Right ventricle myocardium inferior (tissue), 1 donor: ENCODE data around the gene CDC26. TPM values are rescaled to one million over a fixed set of nuclear protein-coding genes. Genes with fewer than 3 reads are reported as not detected.

Source experiments
- ATAC-seq: fragments of 200-7000 bp; cut with Tn5 transposase; one replicate; pipeline ENCODE4 v1.9.1; 2020; ENCODE audit warnings: mild to moderate bottlenecking, moderate library complexity
- DNase-seq: peaks from one replicate; pipeline ENCODE4 v3.0.0; 2021; ENCODE audit errors: missing footprints
- intact Hi-C: fragments of 100-400 bp; cut with DNase I; formaldehyde crosslinking; loops from one replicate; pipeline ENCODE4 v1.11.0; 2022
- long read RNA-seq: library from polyadenylated mRNA; unstranded; transcript quantifications from one replicate; pipeline ENCODE4 v2.0.0, GENCODE V29; 2021
- total RNA-seq: library from RNA; stranded (reverse); fragmentation: NEBNext Ultra II Directional; extraction: Animal tissue kit (Norgen Biotek cat#: 25700); gene quantifications from one replicate; pipeline ENCODE4 v1.2.1, GENCODE V29; 2021
- donor health status: DM: no; HTN: yes; CAD: no; lungs with severe emphysema.

The CDC26 gene
- total RNA-seq, result 38.3 TPM
- long read RNA-seq, transcript CDC26-201 (4 exons, 872 nt), result major isoform, 18 of 23 reads
- long read RNA-seq, partial matches to known transcripts, result 1 of 23 reads
- long read RNA-seq, other reads (novel, unspliced or antisense), result 3 of 23 reads

- intact Hi-C loops, result loop anchor here (2.0 to 10.0 kb wide), 4 partner anchors 55 to 379 kb away; partner anchors contain the start of genes ALAD, FKBP15 and SLC31A1
- DNase-seq (peak; percentile 98), ATAC-seq (peak; percentile 97)
Observed at GRCh38 chr9:113275157-113276131, at the start of gene CDC26, which contains the start of gene PRPF4. CDC26 (minus strand) TSS chr9:113275572; CDS start chr9:113272507, 3,065 bp downstream. PRPF4 (plus strand) TSS chr9:113275658; CDS start chr9:113275744, 86 bp downstream.

GRCh38 chr9:113322671-113323070 lies 47.3 kb upstream of the CDC26 start:
- ATAC-seq (no peak), DNase-seq (no peak)
- intact Hi-C loops, result no loop called here

- ATAC-seq, result no peak
- no peak for DNase-seq
- intact Hi-C loops, result no loop called here
Observed at GRCh38 chr9:113320051-113320450, 44.7 kb upstream of the CDC26 start.

- intact Hi-C loops, result no loop called here
- DNase-seq, result no peak
- ATAC-seq, result no peak
Observed at GRCh38 chr9:113319054-113319453, 43.7 kb upstream of the CDC26 start.

GRCh38 chr9:113317777-113318176 lies 42.4 kb upstream of the CDC26 start:
- no peak for ATAC-seq
- intact Hi-C loops, result no loop called here
- DNase-seq, result no peak

- intact Hi-C loops, result no loop called here
- ATAC-seq (no peak), DNase-seq (no peak)
Observed at GRCh38 chr9:113316030-113316429, 40.7 kb upstream of the CDC26 start.

- DNase-seq (no peak), ATAC-seq (no peak)
- intact Hi-C loops, result no loop called here
Observed at GRCh38 chr9:113315231-113315630, 39.9 kb upstream of the CDC26 start.

GRCh38 chr9:113313261-113313660 lies 37.9 kb upstream of the CDC26 start:
- DNase-seq (no peak), ATAC-seq (no peak)
- intact Hi-C loops, result loop anchor here (2.0 kb wide), 1 partner anchor 26 kb away; no protein-coding TSS in a partner anchor

- intact Hi-C loops, result loop anchor here (2.0 kb wide), 2 partner anchors 27 to 89 kb away; partner anchors contain the start of gene ALAD
- no peak for DNase-seq
- ATAC-seq, result no peak
Observed at GRCh38 chr9:113311961-113312360, 36.6 kb upstream of the CDC26 start.

- ATAC-seq (peak; percentile 68), DNase-seq (no peak)
- intact Hi-C loops, result loop anchor here (2.0 kb wide), 1 partner anchor 90 kb away; the partner anchor contains the start of gene ALAD
Observed at GRCh38 chr9:113310538-113310937, 35.2 kb upstream of the CDC26 start.

GRCh38 chr9:113309204-113309813 lies 33.9 kb upstream of the CDC26 start:
- intact Hi-C loops, result loop anchor here (1.0 to 2.0 kb wide), 2 partner anchors 98 to 349 kb away; no protein-coding TSS in a partner anchor
- ATAC-seq, result no peak
- DNase-seq, result no peak

GRCh38 chr9:113307396-113307975 lies 32.1 kb upstream of the CDC26 start:
- DNase-seq, result no peak
- ATAC-seq, result no peak
- intact Hi-C loops, result no loop called here

GRCh38 chr9:113306566-113306965 lies 31.2 kb upstream of the CDC26 start:
- no peak for ATAC-seq

GRCh38 chr9:113302792-113303418 lies 27.5 kb upstream of the CDC26 start, which contains the start of gene RNF183:
RNF183 (minus strand) TSS chr9:113303376; CDS start chr9:113298184, 5,192 bp downstream.
- intact Hi-C loops, result no loop called here
- DNase-seq (no peak), ATAC-seq (no peak)

More at GRCh38 chr9:113306566-113306965, 31.2 kb upstream of the CDC26 start:
- intact Hi-C loops, result no loop called here
- no peak for DNase-seq

- DNase-seq (no peak), ATAC-seq (no peak)
- intact Hi-C loops, result no loop called here
Observed at GRCh38 chr9:113301548-113301947, 26.2 kb upstream of the CDC26 start.

GRCh38 chr9:113299800-113300292 lies 24.5 kb upstream of the CDC26 start:
- intact Hi-C loops, result no loop called here
- no peak for ATAC-seq

GRCh38 chr9:113298924-113299770 lies 23.8 kb upstream of the CDC26 start:
- DNase-seq, result no peak
- no peak for ATAC-seq
- intact Hi-C loops, result no loop called here

More at GRCh38 chr9:113299800-113300292, 24.5 kb upstream of the CDC26 start:
- no peak for DNase-seq
